KMS-11 (cell line): ENCODE data around the gene AP5S1.

Experiments used
- H2AFZ ChIP-seq: fragments of 200-600 bp; sonication (generic); 2 replicates; pipeline ENCODE4 v1.6.1; 2016; ENCODE audit warnings: antibody characterized with exemption, mixed run types, low read depth
- H3K27ac ChIP-seq: fragments of 200-600 bp; sonication (generic); 2 replicates; pipeline ENCODE4 v1.6.1; 2016; ENCODE audit warnings: mild to moderate bottlenecking, mixed run types
- H3K27me3 ChIP-seq: fragments of 200-600 bp; sonication (generic); 2 replicates; pipeline ENCODE4 v1.6.1; 2017; ENCODE audit warnings: mild to moderate bottlenecking, low read depth, mixed run types, moderate library complexity; ENCODE audit not compliant: insufficient read depth
- H3K36me3 ChIP-seq: fragments of 200-600 bp; sonication (generic); 2 replicates; pipeline ENCODE4 v1.6.1; 2017; ENCODE audit warnings: mild to moderate bottlenecking, mixed run types; ENCODE audit not compliant: insufficient read depth
- H3K4me1 ChIP-seq: fragments of 200-600 bp; sonication (generic); 2 replicates; pipeline ENCODE4 v1.6.1; 2016; ENCODE audit warnings: mild to moderate bottlenecking, low read depth, mixed run types; ENCODE audit not compliant: poor library complexity, severe bottlenecking
- H3K4me2 ChIP-seq: fragments of 200-600 bp; sonication (generic); 2 replicates; pipeline ENCODE4 v1.7.0; 2016; ENCODE audit warnings: mild to moderate bottlenecking, mixed run types
- H3K4me3 ChIP-seq: fragments of 200-600 bp; sonication (generic); IDR thresholded peaks from 2 replicates; pipeline ENCODE4 v1.6.1; 2017; ENCODE audit warnings: low read depth, low read length, mixed read lengths; ENCODE audit not compliant: insufficient read depth
- H3K79me2 ChIP-seq: fragments of 200-600 bp; sonication (generic); 2 replicates; pipeline ENCODE4 v1.6.1; 2016; ENCODE audit warnings: low read depth, mixed run types; ENCODE audit not compliant: insufficient read depth
- H3K9ac ChIP-seq: fragments of 200-600 bp; sonication (generic); 2 replicates; pipeline ENCODE4 v1.6.1; 2016; ENCODE audit warnings: mild to moderate bottlenecking, mixed run types
- H4K20me1 ChIP-seq: fragments of 200-600 bp; sonication (generic); 2 replicates; pipeline ENCODE4 v1.6.1; 2016; ENCODE audit warnings: mild to moderate bottlenecking, mixed run types; ENCODE audit not compliant: insufficient read depth
- CTCF ChIP-seq: fragments of 200-600 bp; sonication (generic); conservative IDR thresholded peaks from 2 replicates; pipeline ENCODE4 v1.6.1; 2017; ENCODE audit warnings: low read depth, mild to moderate bottlenecking, antibody characterized with exemption, low read length, moderate library complexity, mixed read lengths

The AP5S1 gene

GRCh38 chr20:3796477-3797225 is 23.7 kb upstream of the AP5S1 start:
- peak overlapping the region; percentile 95 for H3K4me2 ChIP-seq
- peaks cover 18% of the 10 kb centered on the region for H3K4me1 ChIP-seq
- no peaks in the 10 kb centered on the region for H3K36me3 ChIP-seq
- H2AFZ ChIP-seq: 0 out of 2 replicates have a peak overlapping the region, but pooled peaks have one; percentile 10
- TF ChIP-seq CTCF: no peak
- no peaks in the 10 kb centered on the region for H4K20me1 ChIP-seq
- H3K27ac ChIP-seq: peak overlapping the region; percentile 38; the same call in 1 of the 2 replicates
- H3K9ac ChIP-seq: peak overlapping the region; percentile 53; the same call in 1 of the 2 replicates
- no peaks in the 10 kb centered on the region for H3K27me3 ChIP-seq
- H3K4me3 ChIP-seq: no peak overlapping the region
- peaks cover 7% of the 10 kb centered on the region; the same call in 1 of the 2 replicates for H3K79me2 ChIP-seq

- Histone ChIP-seq H3K36me3 (no peaks in the 10 kb centered on the region), H2AFZ (no peak overlapping the region), H3K4me2 (peak overlapping the region; percentile 95), H4K20me1 (no peaks in the 10 kb centered on the region), H3K79me2 (peaks cover 7% of the 10 kb centered on the region; the same call in 1 of the 2 replicates), H3K4me1 (peaks cover 18% of the 10 kb centered on the region), H3K27me3 (no peaks in the 10 kb centered on the region), H3K9ac (peak overlapping the region; percentile 53; the same call in 1 of the 2 replicates), H3K27ac (peak overlapping the region; percentile 38), H3K4me3 (no peak overlapping the region)
- TF ChIP-seq CTCF: no peak
Measured at GRCh38 chr20:3797226-3797545, 23.2 kb upstream of the AP5S1 start.

GRCh38 chr20:3797592-3798372 is 22.6 kb upstream of the AP5S1 start:
- Histone ChIP-seq H4K20me1 (no peaks in the 10 kb centered on the region), H2AFZ (peak overlapping the region; percentile 26; the same call in 1 of the 2 replicates), H3K4me1 (peaks cover 18% of the 10 kb centered on the region), H3K9ac (peak overlapping the region; percentile 53; the same call in 1 of the 2 replicates), H3K4me2 (peak overlapping the region; percentile 95), H3K27ac (peak overlapping the region; percentile 38), H3K4me3 (no peak overlapping the region), H3K79me2 (peaks cover 7% of the 10 kb centered on the region; the same call in 1 of the 2 replicates), H3K36me3 (no peaks in the 10 kb centered on the region), H3K27me3 (no peaks in the 10 kb centered on the region)
- no peak for TF ChIP-seq CTCF

- Histone ChIP-seq H3K27me3 (no peaks in the 10 kb centered on the region), H3K27ac (peak overlapping the region; percentile 38; the same call in 1 of the 2 replicates), H3K4me1 (peaks cover 18% of the 10 kb centered on the region), H2AFZ (no peak overlapping the region), H3K36me3 (no peaks in the 10 kb centered on the region), H3K9ac (peak overlapping the region; percentile 53; the same call in 1 of the 2 replicates), H3K4me2 (peak overlapping the region; percentile 95; the same call in 1 of the 2 replicates), H3K79me2 (peaks cover 7% of the 10 kb centered on the region; the same call in 1 of the 2 replicates), H4K20me1 (no peaks in the 10 kb centered on the region), H3K4me3 (no peak overlapping the region)
- TF ChIP-seq CTCF: no peak
Measured at GRCh38 chr20:3798373-3798768, 22.0 kb upstream of the AP5S1 start.
